ENCODE measurements around the gene CYS1. TPM values are rescaled to one million over a fixed set of nuclear protein-coding genes. Genes with fewer than 3 reads are reported as not detected.

The CYS1 gene
- total RNA-seq, 1 experiment from 2014 or later: 1.2 TPM

- TF ChIP-seq STAT6 (CRISPR knock-in tag; conservative IDR thresholded peaks at IDR 0.05; ENCODE audit: low read depth) (no peak), ZNF416 (CRISPR knock-in tag; IDR thresholded peaks at IDR 0.05) (no peak), SOX15 (CRISPR knock-in tag; IDR thresholded peaks at IDR 0.05) (no peak), CREB1 (CRISPR knock-in tag; IDR thresholded peaks at IDR 0.05) (peak; percentile 96), TEAD4 (CRISPR knock-in tag; IDR thresholded peaks at IDR 0.05) (0 out of 2 replicates have a peak, but pooled peaks have one; percentile 28), ZNF671 (CRISPR knock-in tag; IDR thresholded peaks at IDR 0.05) (no peak), ZNF512 (CRISPR knock-in tag; IDR thresholded peaks at IDR 0.05; ENCODE audit: borderline replicate concordance) (peak; percentile 62; the same call in 1 of the 2 replicates), NFYB (CRISPR knock-in tag; conservative IDR thresholded peaks at IDR 0.05; ENCODE audit: low read depth) (peak; percentile 65), ELF4 (CRISPR knock-in tag; IDR thresholded peaks at IDR 0.05; ENCODE audit: low read depth) (peak; percentile 79; the same call in 1 of the 2 replicates), CREM (CRISPR knock-in tag; IDR thresholded peaks at IDR 0.05) (peak; percentile 67), PRRX2 (CRISPR knock-in tag; IDR thresholded peaks at IDR 0.05) (no peak), PREB (CRISPR knock-in tag; IDR thresholded peaks at IDR 0.05; ENCODE audit: borderline replicate concordance) (0 out of 2 replicates have a peak, but pooled peaks have one; percentile 76), KAT7 (CRISPR knock-in tag; IDR thresholded peaks at IDR 0.05; ENCODE audit: borderline replicate concordance) (no peak), ZNF423 (CRISPR knock-in tag; IDR thresholded peaks at IDR 0.05) (no peak), ZSCAN18 (CRISPR knock-in tag; IDR thresholded peaks at IDR 0.05) (no peak), ZNF121 (CRISPR knock-in tag; IDR thresholded peaks at IDR 0.05) (peak; percentile 52; the same call in 1 of the 2 replicates), ZNF317 (CRISPR knock-in tag; IDR thresholded peaks at IDR 0.05; ENCODE audit: borderline replicate concordance, low read depth) (peak; percentile 28; the same call in 1 of the 2 replicates), CTCF (IDR thresholded peaks at IDR 0.05) (no peak), FOXP1 (CRISPR knock-in tag; IDR thresholded peaks at IDR 0.05; ENCODE audit: borderline replicate concordance) (peak; percentile 94), NFATC4 (CRISPR knock-in tag; IDR thresholded peaks at IDR 0.05) (no peak), ZNF232 (CRISPR knock-in tag; IDR thresholded peaks at IDR 0.05) (peak; percentile 98), TEAD1 (CRISPR knock-in tag; IDR thresholded peaks at IDR 0.05) (peak; percentile 95), MXD4 (CRISPR knock-in tag; IDR thresholded peaks at IDR 0.05; ENCODE audit: borderline replicate concordance) (no peak), ZBTB21 (CRISPR knock-in tag; IDR thresholded peaks at IDR 0.05; ENCODE audit: borderline replicate concordance) (peak; percentile 95), SP1 (CRISPR knock-in tag; conservative IDR thresholded peaks at IDR 0.05) (peak; percentile 77)
- TF ChIP-seq, protein P1, sequence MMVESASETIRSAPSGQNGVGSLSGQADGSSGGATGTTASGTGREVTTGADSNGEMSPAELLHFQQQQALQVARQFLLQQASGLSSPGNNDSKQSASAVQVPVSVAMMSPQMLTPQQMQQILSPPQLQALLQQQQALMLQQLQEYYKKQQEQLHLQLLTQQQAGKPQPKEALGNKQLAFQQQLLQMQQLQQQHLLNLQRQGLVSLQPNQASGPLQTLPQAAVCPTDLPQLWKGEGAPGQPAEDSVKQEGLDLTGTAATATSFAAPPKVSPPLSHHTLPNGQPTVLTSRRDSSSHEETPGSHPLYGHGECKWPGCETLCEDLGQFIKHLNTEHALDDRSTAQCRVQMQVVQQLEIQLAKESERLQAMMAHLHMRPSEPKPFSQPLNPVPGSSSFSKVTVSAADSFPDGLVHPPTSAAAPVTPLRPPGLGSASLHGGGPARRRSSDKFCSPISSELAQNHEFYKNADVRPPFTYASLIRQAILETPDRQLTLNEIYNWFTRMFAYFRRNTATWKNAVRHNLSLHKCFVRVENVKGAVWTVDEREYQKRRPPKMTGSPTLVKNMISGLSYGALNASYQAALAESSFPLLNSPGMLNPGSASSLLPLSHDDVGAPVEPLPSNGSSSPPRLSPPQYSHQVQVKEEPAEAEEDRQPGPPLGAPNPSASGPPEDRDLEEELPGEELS (CRISPR knock-in tag; IDR thresholded peaks at IDR 0.05): peak; percentile 99
- TF ChIP-seq, protein P2, sequence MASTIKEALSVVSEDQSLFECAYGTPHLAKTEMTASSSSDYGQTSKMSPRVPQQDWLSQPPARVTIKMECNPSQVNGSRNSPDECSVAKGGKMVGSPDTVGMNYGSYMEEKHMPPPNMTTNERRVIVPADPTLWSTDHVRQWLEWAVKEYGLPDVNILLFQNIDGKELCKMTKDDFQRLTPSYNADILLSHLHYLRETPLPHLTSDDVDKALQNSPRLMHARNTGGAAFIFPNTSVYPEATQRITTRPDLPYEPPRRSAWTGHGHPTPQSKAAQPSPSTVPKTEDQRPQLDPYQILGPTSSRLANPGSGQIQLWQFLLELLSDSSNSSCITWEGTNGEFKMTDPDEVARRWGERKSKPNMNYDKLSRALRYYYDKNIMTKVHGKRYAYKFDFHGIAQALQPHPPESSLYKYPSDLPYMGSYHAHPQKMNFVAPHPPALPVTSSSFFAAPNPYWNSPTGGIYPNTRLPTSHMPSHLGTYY (CRISPR knock-in tag; IDR thresholded peaks at IDR 0.05): no peak
Observed at GRCh38 chr2:10043256-10043905, 36.8 kb downstream of the CYS1 start, which contains the start of gene KLF11 (continued).
